Activated CD4-positive, alpha-beta T cell treated with anti-CD3 and anti-CD28 coated beads for 24 hours (primary cell): ENCODE results near the gene SLIRP.
"Not testable (repeated sequence)": the region's sequence is repeated elsewhere in the genome, so short reads cannot be mapped to it uniquely, and the experiment has no call there.

ENCODE experiments used
- DNase-seq, 2 donors: peaks; one replicate each; pipeline ENCODE4 v3.0.0-alpha.2; 2020; ENCODE audit warnings: low read depth in 2 of 2

The SLIRP gene

DNA sequence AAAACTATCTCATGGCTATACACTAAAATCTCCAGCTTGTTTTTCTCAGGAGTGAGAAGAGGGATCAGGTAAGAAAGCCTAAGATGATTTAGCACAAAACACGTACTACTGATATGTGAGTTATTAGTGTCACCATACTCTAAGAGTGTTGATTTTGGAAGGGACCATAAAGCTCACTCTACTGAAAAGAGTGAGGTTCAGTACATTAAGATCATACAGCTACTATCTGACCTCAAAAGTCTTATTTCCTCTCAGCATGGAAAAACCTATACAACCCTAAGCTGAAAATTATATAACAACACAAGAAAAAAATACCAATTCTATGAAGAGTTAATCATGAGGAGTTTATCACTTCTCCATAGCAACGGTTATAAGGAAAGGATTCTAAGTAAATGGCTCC, 33.5 kb downstream of the SLIRP start:
- DNase-seq = no peak

DNA sequence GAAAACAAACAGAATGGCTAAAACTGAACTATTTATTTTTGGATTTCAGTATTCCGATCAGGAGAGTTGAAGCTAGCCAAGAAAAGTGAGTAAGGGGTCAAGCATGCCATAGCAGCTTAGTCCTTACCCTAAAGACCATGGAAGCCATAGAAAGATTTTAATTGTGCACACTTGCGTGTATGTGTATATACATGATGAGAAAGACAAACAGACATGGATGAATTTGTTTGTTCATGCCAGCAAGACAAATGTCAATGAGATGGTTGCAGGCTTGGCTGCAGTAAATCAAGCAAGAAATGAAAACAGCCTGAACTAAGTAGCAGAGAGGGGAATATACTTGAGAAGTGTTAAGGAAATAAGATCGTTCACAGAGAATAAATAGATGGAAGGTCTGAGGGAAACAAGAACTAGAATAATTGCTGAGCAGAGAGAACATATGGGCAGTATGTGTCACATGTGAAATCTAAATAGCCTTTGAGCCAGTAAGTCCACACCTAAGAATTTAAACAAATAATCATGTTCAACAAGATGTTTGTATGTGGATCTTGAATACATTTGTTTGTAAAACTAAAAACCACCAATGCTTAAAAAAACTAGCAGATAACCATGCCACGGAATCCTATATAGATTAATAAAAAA, 38.3 kb downstream of the SLIRP start:
- no peak for DNase-seq

DNA sequence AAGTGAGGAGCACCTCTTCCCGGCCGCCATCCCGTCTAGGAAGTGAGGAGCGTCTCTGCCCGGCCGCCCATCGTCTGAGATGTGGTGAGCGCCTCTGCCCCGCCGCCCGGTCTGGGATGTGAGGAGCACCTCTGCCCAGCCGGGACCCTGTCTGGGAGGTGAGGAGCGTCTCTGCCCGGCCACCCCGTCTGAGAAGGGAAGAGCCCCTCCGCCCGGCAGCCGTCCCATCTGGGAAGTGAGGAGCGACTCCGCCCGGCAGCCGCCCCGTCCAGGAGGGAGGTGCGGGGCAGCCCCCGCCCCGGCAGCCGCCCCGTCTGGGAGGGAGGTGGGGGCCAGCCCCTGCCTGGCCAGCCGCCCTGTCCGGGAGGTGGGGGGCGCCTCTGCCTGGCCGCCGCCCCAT, 39.5 kb downstream of the SLIRP start:
- not testable (repeated sequence) for DNase-seq

DNA sequence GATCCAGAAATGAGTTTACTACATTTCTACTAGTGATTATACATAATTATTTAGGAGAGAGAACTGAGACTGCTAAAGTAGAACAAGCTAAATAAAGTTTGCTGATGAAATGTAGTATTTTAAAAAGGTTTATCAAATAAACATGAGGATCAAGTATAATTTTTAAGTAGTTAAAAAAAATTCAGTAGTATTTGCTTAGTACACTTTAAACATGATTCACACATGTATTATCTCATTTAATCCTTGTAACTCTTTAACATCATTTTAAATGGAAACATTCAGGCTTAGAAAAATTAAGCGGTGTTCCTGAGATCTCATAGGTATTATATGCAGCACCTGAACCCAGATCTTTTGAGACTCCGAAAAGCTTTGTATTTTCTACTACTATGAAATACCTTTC, 44.4 kb downstream of the SLIRP start:
- DNase-seq = no peak

DNA sequence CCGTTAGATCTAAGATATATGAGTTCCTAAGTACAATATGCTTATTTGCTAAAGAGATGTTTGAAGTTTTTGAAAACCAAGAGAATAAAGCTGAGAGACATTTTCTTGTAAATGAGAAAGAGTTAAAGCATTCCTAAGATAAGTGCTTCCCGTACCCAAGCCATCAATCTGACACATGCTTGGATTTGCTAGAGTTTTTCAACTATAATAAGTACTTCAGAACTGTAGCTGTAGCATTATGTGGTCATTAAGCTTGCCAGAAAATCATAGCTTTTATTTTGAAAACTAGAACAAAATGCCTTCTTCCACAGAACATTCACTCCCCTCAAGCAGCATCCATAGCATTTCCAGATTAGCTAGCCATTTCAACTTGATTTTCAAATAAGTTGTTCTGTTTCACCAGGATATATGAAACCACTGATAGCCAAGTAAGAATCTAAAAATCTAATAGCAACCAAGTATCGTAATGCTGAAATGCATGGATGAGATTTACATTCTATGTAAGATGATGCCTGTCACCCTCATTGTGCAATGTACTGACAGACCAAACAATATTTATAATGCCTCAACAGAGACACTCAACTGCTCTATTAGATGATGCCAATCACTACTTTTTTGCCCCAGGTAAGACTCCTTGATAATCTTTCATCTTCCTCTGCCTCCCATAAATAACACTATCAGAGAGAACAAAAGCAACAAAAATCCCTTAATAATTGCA, 45.1 kb downstream of the SLIRP start:
- DNase-seq = no peak

DNA sequence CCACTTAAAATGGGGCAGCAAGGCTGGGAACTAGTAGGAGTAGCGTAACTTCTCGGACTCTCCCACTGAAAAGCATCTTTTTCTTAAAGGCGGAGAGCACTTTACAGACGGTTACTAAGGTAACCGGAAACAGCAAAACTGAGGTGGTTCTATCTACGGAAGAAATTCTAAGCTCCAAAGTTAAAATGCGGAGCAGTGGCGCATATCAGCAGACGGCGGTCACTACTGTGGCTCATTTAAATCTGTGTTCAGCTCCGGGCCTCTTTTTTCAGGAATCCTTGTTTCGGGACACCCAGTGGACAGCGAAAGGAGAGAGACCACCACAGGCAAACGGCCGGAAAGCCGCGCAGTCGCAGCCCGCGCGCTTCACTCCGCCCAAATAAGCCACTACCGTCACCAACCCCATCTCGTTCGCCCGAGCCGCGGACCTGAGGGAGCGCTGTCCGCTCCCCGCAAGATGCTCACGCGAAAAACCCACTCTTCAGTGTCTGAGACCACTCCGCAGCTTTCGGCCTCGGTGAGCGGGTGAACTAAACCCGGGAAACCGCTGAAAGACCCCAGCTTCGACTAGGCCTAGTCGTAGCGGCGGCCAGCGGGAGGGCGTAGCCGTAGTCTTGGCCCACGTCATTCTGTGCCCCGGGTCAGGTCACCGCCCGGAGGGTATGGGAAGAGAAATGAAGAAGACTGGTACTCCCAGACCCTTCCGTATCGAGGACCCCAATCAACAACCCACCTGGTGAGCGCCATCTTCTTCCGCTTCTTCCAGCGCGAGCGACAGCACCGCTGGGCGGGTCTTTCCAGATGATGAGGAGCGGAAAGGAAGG, 52.7 kb downstream of the SLIRP start, which contains the start of gene SNW1:
Gene SNW1 (minus strand): TSS at position 776 of the 824 bp plus-strand sequence. CDS start 29 bp downstream, at position 747.
- peak; percentile 80 to 83 for DNase-seq

DNA sequence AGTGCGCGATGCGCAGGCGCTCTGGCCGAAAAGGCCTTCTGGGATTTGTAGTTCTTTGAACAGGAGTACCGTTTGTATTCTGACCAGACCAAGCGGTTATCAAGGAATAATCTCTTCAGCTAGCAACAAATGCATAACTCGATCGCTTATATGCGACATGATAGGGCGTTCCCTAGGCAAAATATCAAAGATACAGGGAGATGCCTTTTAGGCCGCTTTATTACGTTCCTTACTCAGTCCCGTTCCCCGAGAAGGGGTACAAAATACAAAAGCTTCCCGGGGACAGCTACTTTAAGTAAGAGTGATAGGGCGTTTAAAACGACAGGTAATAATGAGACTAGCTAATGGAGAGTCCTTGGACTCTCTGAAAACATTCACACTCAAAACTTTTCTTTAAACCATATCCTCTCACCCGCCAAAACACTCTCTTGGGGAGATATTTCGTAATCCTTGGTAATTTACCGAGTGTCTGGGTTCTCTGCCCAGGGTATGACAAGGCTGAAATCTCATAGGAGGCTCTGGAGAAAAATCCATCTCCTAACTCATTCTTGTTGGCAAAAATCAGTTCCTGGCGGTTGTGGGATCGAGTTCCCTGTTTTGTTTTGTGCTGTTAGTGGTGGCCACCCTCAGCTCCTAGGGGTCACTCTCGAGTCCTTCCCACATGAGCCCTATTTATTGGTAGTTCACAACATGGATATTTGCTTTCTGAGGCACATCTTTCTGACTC, 53.5 kb downstream of the SLIRP start:
- DNase-seq = no peak

DNA sequence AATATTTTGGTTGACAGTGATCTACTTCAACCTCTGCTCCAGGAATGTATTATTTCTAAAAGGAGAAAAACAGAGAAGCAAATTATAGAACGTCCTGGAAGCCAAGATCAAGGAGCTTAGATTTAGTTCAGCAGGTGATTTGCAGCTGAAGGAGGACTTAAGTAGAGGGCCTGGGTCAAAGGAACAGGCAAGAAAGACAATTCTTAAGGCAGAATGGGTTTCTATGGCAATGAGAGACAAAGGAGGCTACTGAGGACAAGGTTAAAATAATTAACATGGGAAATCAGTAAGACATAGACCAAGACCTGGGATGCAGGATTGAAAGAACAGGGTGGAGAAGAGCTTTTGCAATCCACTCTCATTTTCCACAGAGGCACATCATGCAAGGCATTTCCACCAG, 55.4 kb downstream of the SLIRP start:
- DNase-seq = no peak

DNA sequence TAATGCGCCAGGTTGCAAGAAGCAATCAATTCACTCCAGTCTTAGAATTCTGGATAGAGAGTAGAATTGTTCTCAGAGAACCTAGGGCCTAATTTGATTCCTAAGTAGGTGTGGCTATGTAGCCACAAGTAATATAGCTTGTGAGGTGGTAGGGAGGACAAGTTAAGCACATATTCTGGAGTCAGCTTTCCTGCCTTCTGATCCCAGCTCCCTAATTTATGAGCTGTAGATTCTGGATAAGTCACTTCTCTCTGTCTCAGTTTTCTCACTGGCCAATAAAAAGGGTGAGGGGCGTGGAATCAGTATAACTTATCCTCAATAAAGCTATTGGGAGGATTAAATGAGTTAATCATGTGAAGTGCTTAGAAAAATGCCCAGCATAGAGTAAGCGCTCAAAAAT, 56.1 kb downstream of the SLIRP start:
- no peak for DNase-seq
